Activated T-helper 1 cell treated with anti-CD3 and anti-CD28 coated beads, Interleukin-2, amount 50 U/mL, for 16 hours (primary cell): Measurements from ENCODE around the gene SASH1.

ENCODE experiments used
- DNase-seq, 2 donors: peaks; one replicate each; pipeline ENCODE4 v3.0.0-alpha.2; 2020; ENCODE audit warnings: low read depth in 1 of 2, low spot score in 1 of 2

SASH1 gene

DNA sequence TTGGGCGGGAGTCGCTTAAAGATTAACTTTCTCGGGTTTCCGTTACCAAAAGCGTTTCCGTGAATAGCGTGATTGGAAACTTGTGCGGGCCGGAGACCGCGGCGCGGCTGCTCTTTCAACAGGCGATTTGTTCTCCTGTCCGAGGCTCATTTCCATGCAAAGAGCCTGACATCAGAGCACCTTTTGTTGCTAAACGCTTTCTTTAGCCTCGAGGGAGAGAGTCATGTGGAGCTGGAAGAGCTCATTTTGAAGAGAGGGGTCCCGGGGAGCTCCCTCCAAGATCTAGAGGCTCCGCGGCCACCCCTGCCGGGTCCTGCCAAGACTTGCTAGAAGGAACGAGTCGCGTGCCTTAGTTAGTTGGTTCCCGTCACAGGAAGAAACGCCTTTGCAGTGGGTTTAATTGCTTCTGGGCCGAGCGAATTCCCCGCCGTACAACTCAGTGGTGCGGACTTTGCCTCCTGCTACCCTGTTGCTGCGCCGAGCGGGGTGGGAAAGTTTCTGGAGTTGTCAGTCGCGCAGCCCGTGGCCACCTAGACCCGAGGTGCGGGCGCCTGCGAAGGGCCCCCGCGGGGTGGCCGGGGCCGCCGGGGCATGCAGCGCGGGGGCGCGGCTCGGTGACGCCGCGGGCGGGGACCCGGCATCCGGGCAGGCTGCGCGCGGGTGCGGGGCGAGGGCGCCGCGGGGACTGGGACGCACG is at the start of gene SASH1:
TSS of gene SASH1 (plus strand) at position 489 of the 697 bp plus-strand sequence. CDS start 230 bp downstream, outside the sequence.
- DNase-seq: no peak

DNA sequence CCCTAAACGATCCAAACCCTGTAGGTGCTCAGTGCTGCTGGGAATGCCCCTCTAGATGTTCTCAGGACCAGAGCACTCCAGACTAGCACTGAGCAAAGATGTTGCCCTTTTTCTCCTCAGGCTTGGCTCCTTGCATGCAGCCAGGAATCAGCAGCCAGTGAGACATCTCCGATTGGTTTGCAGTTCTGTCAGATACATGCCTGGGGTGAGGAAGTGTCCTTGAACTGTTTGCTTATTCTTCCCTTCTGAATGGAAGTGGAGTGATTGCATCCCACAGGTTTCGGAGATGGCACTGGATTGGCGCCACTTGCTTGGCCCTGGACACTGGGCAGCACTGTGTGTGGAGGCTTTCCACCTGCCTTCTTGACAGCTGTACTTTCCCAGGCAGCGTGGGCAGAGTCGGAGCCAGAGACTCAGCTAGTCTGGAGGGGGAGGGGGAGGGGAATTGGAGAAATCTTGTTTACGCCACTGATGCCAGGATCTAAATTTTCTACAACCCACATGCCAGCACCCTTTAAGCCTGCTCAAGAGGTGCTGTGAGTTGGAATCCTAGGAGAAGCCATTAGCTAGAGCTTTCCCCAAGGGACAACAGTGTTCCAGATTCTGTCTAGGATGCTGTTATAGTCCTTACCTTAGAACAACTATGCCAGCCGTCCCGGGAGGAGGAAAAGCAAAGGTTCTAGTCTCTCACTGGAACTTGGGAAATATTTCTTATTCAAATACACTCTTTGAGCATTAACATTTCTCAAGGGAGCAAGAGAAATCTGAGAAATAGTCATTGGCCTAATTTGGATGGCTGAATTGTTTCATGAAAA is 49.2 kb upstream of the SASH1 start:
- DNase-seq: no peak

DNA sequence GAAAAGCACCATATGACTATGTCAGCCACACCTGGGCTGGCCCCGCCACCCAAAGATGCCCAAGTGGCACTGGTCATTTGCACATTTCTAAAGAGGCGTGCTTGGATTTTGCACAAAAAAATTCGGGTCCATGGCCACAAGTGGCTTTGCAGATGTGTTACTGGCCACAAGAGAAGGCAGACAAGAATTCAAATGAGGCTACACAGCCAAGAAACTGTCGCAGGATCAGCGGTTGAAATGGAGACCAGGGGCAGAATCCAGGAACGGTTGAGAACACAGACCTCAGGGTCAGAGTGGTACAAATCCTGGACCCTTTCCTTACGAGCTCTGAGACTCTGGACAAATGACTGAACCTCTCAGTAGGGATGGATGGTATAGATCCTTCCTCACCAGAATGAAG is 48.6 kb upstream of the SASH1 start:
- DNase-seq: no peak

DNA sequence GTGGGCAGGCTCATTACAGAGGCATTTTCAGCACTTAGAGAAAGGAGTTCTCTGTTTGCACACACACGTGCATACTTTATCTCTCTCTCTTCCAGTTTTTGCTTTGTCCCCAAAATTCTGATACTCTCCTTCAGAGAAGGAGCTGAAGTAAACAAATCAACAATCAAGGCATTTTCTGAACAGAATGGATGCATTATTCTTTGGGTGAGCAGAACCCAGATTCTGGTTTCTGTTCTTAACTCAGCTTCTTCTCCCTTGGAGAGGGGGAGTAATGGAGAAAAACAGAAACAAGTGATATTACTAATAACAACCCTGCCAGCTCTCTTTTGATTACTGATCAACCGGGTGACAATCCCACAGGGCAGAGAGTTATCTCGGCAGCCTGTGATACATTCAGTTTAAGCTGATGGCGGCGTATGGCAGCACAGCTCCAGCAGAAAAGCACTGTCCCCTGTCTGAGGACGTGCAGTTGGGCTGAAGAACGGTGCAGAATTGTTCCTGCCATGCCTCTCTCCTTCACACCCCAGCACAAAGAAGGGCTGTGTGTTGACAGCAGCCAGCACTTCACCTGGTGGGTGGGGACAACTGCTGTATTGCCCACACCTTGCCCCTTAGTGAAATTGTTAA is 47.3 kb upstream of the SASH1 start:
- no peak for DNase-seq

DNA sequence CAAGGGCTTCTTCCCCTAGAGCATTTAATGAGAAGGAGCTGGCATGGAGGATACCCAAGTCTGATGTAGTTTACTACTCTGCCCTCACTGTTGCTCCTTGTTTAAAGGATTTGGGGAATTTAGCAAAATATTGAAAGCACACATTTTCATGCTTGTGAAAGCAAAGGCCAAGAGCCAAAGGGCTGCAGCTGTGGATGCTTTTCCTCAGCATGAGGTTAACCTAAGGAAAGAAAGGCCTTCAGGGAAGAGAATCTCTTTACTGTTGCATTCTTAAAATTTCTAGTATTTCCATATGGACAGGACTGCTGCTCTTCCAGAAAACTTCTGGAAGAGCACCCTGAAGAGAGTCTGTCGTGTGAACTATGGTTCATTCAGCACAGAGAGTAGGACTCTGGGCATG is 45.9 kb upstream of the SASH1 start:
- DNase-seq: no peak

DNA sequence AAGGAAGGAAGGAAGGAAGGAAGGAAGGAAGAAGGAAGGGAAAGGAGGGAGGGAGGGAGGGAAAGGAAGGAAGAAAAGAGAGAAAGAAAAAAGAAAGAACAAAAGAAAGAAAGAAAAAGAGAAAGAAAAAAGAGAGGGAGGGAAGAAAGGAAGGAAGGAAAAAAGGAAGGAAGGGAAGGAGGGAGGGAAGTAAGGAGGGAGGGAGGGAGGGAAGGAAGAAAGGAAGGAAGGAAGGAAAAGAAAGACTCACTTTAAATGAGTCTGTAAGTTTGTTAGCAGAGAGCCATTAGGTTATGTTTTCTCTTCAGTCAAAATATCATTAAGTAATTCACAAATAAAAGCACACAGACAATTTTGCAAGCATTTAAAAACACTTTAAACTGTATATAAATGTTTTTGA is 44.0 kb upstream of the SASH1 start:
- DNase-seq: no peak

DNA sequence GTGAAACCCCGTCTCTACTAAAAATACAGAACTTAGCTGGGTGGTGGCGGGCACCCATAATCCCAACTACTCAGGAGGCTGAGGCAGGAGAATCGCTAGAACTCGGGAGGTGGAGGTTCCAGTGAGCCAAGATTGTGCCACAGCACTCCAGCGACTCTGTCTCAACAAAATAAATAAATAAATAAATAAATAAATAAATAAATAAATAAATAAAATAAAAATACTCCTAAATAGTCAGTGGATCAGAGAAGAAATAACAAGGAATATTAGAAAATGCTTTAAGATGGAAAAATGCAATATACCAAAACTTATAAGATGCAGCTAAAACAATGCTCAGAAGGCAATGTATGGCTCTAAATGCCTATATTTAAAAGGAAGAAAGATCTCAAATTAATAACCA is 39.0 kb upstream of the SASH1 start:
- no peak for DNase-seq

DNA sequence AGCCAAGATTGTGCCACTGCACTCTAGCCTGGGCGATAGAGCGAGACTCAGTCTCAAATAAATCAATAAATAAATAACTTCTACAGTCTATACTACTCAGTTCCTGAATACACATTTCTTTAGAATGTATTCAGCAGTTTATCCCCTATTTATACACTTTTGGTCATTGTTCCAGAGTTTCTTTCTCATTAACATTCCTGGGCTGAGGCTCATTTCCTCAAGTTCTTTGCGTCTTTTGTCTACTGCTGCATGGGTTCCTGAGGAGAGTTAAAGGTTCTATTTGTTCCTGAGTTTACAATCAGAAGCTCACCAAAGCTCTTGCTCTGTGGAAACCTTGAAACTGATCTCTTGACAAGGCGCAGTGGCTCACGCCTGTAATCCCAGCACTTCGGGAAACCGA is 37.7 kb upstream of the SASH1 start:
- DNase-seq: no peak

DNA sequence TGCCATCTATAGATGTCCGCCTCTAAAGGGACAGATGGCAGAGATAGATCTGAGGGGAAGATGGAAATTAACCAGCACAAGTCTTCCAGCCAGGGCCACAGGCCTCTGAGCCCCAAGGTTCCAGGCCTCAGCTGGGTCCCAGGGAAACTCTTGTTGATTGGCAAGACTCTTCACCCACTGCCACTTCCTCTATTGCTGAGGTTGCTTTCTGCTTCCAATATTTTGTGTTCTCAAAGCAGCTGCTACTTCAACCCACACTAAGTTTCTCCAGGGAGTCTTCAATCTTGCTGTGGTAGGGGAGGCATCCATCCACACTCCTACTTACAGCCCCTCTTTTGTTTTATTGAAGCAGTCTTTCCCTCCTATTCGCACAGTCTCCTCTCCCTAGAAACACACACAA is 36.4 kb upstream of the SASH1 start:
- DNase-seq: no peak

DNA sequence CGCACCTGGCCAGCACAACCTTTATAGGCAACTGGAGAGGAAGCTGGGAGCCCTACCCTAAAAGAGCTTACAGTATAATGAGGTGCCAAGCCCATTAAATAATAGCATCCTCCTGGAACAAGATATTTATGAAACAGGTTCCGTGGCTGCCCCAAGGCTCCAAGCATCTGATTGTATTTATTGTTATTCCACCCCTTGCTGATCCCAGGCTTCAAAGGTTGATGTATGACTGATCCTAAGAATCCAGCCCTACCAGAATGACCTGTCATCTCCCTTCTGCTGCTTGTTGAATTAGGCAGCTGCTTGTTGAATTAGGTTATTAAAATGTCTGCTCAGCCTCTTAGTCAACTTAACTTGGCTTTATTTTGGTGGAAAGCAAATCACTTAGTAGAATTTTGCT is 35.2 kb upstream of the SASH1 start:
- DNase-seq: no peak

DNA sequence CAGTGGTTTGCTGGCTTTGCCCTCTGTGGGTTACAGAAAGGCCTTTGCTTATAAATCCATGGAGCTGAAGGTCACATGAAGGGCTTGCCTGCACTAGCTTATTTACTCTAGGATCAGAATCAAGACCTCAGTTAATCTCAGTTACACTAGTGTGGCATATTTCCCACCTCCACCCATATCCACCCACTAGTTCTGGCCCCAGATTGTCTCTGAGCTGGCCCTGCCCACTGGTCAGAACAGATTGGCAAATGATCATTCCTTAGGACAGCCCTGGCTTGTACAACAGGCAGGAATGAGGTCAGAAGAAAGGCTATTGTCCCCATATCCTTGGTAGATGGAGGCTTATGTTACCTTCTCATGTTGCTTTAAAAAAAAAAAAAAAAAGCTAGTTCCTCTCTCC is 33.3 kb upstream of the SASH1 start:
- DNase-seq: no peak

DNA sequence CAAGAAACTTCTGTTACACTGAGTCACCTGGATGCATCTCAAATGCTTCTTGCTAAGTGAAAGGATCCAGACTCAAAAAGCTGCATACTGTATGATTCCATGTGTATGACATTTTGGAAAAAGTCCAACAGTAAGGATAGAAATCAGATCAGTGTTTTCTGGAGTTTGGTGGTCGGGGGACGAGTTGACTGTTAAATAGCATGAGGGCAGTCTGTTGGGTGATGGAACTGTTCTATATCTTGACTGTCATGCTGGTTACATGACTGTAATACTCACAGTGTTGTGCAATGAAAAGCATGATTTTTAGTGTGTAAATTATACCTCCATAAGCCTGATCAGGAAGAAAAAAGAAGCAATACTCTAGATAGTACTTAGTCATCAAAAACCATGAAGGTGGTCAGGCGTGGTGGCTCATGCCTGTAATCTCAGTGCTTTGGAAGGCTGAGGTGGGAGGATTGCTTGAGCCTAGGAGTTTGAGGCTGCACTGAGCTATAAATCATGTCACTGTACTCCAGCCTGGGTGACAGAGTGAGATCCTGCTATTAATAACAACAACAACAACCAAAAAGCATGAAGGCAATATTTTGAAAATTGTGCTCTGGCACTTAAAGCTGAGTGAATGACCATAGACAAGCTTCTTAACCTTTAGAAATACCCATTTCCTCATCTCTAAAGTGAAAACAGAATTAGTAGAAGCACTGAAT is 30.5 kb upstream of the SASH1 start:
- DNase-seq: no peak

DNA sequence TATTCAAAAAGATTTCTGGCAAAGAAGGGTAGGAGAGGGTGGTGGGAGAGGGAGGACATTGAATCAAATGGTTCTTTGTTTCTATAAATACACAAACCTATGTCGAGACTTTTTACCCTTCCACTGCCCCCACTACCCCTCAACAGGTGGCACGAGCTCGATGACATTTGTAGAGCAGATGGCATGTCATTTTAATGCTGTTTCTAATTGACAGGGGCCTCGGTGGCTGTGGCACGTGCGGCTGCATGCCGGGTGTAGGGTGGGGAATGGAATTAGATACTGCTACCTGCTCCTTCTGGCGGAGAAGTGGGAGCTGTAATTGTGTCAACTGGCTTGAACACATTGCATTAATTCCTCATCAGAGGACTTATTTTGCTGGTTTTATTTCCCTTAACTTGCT is 29.1 kb upstream of the SASH1 start:
- DNase-seq: no peak

DNA sequence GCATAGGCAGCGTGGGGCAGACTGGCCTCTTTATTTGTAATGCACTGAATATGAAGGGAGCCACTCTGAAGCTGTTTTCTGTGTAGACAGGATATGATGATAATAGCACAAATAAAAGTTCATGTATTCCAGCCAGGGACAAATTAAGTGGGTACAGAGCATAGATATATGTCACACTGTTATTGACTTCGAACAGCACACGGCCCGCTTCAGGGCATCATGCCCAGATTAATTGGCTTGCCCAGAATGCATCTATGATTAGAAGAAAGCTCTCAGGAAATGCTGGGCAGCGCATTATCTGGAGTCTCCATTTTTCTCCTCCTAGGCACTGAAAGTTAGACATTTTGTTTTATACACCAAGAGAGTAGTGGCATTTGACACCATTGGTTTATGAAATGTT is 26.3 kb upstream of the SASH1 start:
- DNase-seq: no peak

DNA sequence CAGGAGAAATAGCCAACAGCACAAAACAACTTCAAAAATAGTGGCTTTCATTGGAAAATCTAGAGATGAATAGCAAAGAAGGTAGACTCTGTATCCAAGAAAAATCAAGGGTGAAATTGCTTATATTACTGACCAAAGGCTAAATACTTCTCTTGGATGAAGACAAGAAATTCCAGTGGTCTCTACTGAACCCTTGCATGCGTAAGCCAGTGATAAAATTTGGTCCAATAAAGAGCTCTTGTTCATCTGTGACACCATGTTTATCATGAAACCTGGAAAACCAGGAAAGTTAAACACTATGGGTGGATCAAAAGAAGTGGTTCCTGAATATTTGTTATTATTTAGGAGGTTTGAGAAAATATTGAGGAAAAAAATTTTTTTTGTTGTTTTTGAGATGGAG is 25.6 kb upstream of the SASH1 start:
- no peak for DNase-seq

DNA sequence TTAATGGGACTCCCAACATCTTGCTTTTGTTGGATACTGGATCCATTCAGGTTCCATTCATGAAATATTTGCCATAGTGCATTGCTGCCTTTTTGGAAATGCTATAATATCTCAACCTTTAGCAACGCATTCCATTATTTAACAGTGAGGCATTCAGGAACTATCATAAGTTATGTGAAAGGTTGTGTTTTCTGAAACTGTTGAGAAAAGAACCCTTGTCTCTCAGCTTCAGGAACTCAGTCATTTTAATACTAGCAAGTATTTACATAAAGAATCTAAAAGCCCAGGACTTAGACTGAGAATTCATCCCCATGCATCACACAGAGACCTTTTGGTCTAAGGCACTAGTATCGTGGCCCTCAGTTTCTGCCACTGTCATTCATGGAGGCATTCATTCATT is 24.9 kb upstream of the SASH1 start:
- no peak for DNase-seq

DNA sequence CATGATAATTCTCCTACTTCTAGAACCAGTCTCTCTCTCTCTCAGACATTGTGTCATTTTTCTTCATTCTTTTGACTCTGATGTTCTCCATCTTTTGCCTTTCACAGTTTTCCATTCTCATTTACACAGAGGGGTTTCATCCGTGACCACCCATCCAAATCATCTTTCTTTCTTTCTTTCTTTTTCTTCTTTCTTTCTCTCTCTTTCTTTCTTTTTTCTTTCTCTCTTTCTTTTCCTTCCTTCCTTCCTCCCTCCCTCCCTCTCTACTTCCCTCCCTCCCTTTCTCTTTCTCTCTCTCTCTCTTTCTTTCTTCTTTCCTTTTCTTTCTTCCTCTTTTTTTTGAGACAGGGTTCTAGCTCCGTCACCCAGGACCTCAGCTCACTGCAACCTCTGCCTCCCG is 19.9 kb upstream of the SASH1 start:
- DNase-seq: no peak

DNA sequence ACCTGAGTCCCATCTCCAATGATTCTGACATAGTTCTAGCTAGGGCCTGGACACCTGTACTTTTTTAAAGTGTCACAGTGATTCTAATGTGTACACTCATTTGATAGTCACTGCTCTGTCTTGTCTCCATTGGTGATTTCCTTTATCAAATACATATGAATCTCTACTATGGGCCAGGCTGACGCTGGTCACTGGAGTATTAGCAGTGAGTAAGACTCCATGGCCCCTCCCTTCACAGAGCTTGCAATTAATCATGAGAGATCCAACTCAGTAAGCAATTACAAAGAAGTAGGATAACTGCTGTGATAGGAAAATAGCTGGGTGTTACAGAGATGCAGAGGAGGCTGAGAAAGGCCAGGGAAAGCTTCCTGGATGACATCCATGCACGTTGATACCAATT is 19.3 kb upstream of the SASH1 start:
- no peak for DNase-seq

DNA sequence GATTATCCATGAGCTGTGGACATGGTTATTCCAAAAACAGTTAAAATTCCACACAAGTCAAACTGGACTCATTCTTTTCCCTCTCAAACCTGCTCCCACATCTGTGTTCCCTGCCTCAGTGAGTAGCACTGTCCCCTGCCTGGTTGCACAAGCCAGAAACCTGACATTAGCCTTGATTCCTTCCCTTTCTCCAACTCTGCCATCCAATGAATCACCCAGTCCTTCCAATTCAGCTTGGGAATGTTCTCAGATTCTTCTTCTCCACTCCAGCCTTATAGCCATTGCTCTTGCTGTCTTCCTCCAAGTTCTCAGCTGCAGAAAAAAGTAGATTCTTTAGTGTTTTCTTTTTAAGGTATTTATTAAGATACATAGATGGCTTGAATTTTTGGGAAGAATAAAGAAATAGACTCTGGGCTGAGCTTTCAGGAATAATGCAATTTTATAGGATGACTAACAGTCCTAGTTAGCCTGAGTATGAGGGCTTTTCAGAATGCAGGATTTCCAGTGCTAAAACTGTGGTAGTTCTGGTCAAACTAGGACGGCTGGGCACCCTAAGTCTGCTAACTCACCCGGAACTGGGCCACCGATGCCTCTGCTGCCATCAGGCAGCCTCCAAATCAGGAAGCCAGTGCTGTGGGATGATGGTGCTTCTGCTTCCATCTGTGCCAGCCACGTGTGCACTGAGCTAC is 18.2 kb upstream of the SASH1 start:
- no peak for DNase-seq

DNA sequence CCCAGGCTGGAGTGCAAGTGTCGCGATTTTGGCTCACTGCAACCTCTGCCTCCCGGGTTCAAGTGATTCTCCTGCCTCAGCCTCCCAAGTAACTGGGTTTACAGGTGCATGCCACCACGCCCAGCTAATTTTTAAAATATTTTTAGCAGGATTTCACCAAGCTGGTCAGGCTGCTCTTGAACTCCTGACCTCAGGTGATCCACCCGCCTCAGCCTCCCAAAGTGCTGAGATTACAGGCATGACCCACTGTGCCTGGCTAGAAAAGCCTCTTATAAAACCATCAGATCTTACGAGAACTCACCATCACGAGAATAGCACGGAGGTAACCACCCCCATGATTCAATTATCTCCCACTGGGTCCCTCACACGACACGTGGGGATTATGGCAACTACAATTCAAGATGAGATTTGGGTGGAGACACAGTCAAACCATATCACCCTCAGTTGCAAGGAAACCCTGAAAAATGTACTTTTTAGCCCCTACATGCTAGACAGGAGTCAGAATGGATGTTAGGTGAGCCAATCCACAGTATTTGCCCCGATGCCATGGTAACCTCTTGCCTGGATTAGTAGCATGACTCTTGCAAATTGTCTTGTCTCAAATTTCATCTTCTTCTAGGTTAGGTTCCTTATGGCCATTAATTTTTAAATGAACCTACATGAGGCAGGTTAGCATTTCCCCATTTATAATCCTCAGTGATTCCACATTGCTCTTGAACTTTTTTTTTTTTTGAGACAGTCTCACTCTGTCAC is 17.1 kb upstream of the SASH1 start:
- no peak for DNase-seq
